Activated effector memory CD4-positive, alpha-beta T cell treated with Interleukin-2 at 50 U/mL for 16 hours (primary cell): ENCODE measurements around the gene CENPA.

Experiments
- DNase-seq: peaks from one replicate; pipeline ENCODE4 v3.0.0-alpha.2; 2020

The CENPA gene

DNA sequence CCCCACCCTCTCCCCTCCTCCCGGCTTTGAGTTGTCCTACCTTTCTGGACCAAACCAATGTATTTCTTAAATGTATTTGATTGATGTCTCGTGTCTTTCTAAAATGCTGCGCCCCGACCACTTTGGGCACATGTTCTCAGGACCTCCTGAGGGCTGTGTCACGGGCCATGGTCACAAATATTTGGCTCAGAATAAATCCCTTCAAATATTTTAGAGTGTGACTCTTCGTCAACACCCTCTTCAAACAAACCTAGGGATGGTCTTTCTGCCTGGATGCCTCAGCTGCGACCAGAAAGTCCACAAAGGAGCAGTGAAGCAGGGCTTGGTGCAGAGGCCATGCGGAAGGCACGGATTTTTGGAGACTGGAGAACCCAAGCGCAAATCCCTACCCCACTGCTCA is 22.8 kb upstream of the CENPA start:
- no peak for DNase-seq

DNA sequence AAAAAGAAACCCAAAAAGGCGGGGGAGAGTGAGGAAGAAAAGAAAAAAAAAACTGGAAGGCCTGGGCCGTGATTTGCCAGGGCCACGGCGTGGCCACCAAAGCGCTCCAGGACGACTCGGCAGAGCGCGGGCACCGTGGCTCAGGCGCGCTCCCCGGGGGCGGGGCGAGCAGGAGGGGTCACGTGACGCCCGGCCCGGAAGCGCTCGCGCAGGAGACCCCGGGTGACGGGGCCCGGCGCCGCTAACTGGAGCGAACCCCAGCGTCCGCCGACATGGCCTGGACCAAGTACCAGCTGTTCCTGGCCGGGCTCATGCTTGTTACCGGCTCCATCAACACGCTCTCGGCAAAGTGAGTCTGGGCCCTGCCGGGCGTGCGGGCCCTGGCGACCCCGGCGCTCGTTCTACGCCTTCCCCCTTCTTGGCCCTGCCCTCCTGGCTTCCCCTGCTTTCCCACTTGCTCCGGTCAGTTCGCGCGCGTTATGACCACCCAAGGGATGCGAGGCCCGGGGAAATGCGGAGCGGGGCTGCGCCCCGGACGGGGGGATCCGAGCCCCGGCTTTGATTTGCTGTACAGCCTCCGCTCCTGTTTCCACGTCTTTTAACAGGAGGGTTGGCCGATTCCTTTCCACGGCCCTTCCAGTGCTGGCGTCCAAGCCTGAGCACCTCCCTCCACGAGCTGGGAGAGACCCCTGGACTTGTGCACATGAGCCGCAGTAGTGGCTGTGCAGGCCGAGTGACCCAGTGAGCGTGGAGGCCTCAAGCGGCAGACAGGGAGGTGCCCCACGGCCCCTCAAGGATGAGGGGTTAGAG is 21.6 kb upstream of the CENPA start, which contains the start of gene SLC35F6:
SLC35F6 (plus strand) TSS at position 207 of the 810 bp plus-strand sequence; CDS start at position 273, 66 bp downstream.
- peak; percentile 79 for DNase-seq

DNA sequence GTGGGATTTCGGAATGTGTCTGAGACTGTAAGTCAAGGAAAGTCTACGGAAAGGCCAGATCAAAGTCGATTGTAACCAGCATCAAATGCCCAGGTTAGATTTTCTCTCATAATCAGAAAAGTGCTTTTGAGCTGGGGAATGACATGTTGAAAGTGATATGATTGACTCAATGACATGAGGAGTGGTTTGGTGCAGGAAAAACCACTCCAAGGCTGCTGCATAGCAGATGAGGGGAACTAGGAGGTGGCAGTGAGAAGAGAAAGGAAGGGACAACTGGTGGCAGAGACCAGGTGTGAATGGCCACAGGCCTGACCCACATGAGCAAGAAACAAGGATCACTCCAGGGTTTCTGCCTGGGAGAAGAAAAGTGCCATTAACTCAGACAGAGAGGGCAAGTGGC is 20.9 kb upstream of the CENPA start:
- no peak for DNase-seq

DNA sequence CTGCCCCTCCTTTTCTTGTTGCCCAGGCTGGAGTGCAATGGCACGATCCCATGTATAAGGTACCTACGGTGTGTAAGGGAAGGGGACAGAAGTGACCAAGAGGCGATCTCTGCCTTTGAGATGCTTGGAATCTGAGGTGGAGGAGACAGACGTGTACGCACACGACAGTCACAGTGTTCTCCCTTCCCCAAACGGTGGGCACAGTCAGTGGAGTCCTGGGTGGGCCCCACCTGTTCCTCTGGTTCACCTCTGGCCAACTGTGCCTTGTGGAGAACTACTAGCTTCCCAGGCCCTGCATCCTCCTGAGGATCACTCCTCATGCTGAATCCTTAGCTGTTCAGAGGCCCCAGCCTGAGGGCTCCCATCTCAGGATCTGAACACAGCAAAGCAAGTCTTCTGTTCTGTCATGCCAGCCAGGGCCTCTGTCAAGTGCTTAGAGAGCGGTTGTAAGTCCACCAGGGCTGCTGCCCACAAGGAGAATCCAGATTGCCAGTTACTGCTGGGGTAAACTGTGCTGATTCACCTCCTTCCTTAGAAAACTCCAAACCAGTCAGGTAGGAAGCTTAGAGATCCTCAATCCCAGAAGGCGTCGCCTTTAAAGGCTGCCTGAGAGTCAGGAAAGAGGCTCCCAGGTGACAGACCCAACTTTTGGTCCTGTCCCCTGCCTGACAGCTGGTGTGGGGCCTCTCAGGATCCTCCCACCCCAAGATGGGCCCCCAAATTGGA is 20.2 kb upstream of the CENPA start:
- DNase-seq = no peak

DNA sequence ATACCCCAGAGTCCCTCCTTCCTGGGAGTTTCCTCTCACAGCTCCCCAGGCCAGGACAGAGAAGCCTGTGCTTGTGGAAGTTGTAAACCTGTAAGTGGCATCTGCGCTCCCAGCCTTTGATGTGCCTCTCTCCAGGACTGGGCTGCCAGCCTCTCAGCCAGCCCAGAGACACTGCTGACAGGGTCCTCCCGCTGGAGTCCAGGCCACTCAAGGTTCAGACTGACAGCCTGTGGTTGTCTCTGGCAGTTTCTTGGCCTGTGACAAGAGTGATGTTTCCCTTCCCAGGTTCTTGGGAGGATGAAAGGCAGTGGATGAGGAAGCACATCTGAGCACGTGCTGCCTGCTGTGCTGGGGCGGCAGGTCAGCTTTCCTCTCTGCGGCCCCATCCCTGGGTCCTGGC is 18.7 kb upstream of the CENPA start:
- no peak for DNase-seq

DNA sequence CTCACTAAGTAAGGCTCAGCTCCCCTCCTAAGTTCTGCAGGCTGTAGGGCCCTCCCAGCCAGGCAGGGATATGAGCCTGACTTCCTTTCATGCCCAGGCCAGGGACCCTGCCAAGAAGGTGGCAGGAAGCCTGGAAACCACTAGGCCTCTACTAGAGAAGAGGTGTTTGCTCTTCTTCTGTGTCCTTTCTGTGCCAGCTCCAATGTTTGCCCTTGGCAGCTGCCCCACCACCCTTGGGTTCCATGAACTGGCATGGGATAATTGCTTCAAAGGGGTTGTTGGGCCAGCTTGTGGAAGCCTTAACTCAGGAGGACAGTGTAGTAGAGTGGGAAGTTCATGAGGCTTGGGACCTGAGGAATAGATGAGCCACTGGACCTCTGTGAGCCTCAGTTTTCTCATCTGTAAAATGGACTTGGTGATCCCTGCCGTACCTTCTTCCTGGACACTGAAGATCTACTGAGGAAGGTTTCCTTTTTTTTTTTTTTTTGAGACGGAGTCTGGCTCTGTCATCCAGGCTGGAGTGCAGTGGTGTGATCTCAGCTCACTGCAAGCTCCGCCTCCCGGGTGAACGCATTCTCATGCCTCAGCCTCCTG is 17.9 kb upstream of the CENPA start:
- no peak for DNase-seq

DNA sequence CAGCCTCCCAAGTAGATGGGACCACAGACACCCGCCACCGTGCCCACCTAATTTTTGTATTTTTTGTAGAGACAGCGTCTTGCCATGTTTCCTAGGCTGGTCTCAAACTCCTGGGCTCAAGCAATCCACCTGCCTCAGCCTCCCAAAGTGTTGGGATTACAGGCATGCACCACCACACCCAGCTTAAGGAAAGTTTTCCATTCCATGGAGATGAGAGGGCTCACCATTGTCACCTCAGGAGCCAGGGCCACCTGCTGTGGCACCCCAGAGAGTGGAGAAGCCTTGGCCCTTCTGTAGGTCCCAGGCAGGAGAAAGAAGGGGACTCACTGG is 17.1 kb upstream of the CENPA start:
- no peak for DNase-seq

DNA sequence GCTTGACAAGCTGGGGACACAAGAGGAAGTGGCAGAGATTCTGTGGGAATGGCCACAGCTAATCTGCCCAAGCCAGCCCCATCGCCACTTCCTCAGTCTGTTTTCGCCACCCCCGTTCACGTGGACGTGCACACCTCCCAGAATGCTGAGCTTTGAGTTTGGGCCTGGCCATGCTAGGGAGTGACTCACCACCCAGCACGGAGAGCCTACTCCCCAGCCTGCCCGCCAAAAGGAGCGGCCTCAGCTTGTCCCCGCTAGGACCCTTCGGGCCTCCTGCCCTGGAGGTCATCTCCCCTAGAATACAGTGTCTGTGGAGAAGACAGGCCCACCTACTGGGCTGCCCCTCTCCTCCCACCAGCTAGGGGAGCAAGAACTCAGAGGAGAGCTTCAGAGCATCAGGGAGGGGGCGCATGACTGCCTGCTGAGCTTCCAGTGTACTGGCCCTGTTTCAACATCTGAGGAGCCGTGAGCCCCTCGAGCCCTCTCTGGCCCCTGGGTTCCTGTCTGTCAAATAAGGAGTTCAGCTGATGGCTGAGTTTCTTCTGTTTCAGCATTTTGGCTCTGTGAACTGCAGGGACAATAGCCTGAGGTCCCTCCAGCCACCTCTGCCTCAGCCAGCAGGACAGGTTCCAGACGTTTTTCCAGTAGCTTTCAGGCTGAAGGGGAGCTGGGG is 16.6 kb upstream of the CENPA start:
- DNase-seq = peak; percentile 4

DNA sequence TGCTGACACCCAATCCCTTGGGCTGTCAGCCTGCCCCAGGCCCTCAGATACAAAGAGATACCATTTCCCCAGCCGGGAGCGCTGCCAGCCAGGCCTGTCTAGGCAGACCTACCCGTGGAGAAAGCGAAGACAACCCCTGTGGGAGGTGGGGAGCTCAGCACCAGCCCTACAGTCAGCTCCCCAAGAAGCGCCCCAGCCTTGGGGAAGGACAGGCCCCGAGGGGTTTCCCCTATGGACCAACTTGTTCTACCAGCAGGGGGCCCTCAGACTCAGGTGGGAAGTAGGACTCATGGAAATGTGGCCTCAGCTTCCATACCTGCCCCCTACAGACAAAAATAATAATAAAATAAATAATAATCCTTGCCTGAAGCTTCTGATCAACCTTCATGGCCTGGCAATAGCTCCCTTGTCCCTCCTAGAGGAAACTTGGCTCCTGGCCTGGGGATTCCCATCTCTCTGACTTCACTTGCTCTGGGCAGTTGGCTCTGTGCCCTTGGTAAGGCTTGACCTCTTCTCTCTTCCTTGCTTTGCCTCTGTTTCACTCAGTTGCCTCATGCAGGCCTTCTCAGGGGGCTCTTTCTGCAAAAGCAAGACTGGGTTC is 14.8 kb upstream of the CENPA start:
- DNase-seq = no peak

DNA sequence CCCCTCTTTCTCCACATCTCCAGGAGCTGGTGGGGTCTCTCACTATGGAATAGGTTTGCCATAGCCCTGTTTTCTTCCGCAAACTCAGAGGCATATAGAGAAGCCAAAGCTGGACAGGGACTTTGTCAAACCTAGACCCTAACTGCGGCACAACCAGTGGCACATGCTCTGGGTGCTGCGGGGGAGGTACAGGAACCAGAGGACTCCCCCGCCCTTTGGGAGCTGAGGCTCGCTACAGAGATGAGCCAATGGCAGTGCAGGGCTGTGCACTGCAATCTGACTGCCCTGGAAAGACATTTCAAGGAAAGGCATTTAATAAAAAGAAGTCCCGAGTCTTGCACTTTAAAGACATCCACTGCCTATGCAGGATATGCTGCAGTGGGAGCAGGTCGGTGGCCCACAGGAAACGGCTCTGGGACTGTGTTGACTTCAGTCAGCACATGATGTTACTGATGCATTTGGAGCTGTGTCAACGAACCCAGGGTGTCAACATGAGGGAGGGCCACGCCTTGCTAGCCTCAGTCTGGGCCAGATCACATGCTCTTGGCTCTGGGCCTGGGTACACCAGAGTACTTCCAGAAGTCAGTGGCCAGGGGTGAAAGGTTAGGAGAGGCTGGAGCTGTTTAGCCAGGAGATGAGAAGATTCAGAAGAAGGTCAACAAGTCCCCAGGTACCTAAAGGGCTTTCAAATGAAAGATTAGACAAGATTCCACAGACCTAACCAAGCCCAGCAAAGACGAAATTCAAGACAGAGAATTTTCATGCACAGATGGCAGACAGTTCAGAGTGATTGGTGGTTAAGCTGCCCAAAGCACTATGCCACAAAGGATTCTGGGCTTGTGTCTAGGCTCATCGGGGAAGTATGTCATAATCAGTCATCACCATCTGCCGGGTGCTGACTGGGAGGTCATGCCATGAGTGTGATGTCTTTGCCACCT is 13.5 kb upstream of the CENPA start:
- DNase-seq = peak; percentile 13

DNA sequence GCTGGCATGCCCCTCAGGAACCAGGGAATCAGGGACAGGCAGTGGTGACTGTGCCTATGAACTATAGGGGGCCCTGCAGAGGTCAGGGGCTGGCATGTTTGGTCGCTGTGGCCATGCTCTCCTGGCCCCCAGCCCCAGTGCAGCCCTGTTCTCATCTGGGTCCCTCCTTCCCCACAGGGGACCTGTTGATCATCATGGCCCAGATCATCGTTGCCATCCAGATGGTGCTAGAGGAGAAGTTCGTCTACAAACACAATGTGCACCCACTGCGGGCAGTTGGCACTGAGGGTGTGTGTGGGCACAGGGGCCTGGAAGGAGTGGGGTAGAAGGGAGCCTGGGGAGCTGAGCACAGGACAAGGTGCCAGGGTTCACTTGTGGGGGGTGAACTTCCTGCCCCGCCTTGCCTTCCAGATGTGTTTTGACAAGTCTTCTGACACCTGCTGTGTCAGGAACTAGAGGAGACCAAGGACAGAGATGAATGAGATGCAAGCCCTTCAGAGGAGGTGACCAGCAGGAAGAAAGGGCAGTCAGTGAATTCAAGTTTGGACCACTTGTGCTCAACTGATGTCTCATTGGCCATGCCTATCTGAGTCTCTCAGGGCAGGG is 9.6 kb upstream of the CENPA start:
- DNase-seq = no peak

DNA sequence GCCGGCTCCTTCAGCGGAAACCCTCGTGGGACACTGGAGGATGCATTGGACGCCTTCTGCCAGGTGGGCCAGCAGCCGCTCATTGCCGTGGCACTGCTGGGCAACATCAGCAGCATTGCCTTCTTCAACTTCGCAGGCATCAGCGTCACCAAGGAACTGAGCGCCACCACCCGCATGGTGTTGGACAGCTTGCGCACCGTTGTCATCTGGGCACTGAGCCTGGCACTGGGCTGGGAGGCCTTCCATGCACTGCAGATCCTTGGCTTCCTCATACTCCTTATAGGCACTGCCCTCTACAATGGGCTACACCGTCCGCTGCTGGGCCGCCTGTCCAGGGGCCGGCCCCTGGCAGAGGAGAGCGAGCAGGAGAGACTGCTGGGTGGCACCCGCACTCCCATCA is 7.8 kb upstream of the CENPA start:
- DNase-seq = no peak

DNA sequence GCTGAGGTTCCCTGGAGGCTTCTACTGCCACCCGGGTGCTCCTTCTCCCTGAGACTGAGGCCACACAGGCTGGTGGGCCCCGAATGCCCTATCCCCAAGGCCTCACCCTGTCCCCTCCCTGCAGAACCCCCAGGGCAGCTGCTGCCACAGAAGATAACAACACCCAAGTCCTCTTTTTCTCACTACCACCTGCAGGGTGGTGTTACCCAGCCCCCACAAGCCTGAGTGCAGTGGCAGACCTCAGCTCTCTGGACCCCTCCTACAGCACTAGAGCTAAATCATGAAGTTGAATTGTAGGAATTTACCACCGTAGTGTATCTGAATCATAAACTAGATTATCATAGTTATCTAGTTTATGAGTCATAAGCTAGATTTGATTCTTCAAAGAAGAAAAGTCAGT is 7.3 kb upstream of the CENPA start:
- no peak for DNase-seq

DNA sequence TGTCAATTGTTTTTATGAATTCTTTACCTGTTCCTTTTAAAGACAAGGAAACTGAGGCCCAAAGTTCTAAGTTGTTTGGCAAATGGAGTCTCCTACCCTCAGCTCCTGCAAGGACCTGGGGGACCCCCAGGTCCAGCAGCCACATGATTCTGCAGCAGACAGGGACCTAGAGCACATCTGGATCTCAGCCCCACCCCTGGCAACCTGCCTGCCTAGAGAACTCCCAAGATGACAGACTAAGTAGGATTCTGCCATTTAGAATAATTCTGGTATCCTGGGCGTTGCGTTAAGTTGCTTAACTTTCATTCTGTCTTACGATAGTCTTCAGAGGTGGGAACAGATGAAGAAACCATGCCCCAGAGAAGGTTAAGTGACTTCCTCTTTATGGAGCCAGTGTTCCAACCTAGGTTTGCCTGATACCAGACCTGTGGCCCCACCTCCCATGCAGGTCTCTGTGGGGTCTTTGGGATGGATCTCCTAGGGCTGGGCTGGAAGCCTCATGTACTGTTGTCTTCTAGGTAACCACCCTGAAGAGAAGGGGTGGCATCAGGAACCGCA is 5.6 kb upstream of the CENPA start:
- no peak for DNase-seq

DNA sequence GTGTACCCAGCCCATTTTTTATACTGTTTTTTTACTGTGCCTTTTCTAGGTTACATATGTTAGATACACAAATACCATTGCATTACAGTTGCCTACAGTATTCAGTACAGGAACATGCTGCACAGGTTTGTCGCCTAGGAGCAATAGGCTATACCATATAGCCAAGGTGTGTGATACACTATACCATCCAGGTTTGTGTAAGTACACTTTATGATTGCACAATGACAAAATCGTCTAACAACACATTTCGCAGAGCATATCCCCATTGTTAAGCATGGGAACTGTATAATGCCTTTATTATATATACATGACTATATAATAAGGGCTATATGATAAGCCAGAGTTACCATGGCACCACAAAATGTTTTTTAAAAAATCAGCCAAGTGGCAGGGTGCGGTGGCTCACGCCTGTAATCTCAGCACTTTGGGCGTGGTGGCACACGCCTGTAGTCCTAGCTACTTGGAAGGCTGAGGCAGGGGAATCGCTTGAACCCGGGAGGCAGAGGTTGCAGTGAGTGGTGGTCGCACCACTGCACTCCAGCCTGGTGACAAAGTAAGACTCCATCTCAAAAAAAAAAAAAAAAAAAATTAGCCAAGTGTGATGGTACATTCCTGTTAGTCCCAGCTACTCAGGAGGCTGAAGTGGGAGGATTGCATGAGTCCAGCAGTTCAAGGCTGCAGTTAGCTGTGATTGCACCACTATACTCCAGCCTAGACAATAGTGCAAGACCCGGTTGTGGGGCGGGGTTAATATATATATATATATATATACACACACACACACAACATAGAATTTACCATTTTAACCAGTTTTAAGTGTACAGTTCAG is 2.8 kb upstream of the CENPA start:
- no peak for DNase-seq

DNA sequence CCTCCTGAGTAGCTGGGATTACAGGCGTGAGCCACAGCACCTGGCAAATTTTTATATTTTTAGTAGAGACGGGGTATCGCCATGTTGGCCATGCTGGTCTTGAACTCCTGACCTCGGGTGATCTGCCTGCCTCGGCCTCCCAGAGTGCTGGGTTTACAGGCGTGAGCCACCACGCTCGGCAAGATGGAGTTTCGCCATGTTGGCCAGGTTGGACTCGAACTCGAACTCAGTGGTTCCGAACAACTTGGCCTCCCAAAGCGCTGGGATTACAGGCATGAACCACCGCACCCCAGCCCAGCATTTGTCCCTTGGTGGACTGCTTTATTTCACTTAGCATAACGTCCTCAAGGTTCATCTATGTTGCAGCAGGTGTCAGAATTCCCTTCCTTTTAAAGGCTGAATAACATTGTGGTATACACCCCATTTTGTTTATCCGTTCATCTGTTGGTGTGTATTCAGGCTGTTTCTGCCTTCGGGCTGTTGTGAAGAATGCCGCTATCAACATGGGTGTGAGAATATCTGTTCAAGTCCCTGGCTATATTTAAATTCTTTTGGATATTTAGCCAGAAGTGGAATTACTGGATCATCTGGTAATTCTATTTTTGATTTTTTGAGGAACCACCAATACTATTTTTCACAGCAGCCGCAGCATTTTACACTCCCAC is 1.2 kb upstream of the CENPA start:
- DNase-seq = no peak

DNA sequence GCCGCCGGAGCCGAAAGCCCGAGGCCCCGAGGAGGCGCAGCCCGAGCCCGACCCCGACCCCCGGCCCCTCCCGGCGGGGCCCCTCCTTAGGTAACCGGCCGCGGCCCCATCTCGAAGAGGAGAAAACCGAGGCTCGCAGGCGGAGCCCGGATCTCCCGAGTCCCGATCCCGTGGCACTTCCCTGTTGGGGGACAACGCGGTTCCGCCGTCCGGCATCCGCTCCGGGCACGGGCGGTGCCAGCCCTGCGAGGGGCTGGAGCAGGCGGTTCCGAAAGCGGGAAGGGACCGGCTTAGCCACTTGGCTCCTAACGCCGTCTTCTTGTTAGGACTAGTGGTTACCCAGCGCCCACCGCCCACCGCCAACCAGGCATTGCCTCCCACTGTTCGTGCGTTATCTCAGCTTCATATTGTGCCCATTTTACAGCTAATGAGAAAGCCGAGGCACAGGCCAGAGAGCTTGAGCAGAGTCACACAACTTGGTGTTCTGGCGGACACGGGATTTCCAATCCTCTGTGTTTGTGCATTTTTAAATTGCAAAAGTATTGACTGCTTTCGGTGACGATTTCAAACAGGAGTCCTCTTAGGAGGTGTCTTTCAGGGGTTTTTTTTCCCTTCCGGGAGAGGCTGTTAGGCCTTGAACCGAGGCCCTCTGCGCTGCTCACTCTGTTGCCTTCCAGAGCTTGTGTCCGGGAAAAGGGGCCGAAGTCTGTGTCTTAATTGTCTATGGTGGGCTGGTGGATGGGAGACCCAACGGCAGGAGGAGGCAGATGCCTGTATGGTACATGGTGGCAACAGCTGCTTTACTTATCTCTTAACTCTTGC is 562 bp downstream of the CENPA start:
- peak; percentile 7 for DNase-seq

DNA sequence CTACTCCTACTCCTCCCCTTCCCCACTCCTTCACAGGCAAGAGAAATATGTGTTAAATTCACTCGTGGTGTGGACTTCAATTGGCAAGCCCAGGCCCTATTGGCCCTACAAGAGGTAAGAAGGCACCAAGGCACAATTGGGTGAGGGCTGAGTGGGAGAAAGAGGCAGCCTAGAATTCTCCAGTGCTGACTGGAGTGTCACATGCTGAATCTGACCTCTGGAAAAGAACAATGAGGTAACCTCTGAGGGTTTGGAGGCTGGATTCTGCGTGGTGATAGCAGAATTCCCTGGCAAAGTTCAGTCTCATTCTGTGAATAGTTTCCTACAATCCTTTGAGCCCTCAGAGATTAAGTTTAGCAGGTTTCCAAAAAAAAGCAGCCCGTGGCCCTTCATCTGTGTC is 6.9 kb downstream of the CENPA start:
- DNase-seq = no peak

DNA sequence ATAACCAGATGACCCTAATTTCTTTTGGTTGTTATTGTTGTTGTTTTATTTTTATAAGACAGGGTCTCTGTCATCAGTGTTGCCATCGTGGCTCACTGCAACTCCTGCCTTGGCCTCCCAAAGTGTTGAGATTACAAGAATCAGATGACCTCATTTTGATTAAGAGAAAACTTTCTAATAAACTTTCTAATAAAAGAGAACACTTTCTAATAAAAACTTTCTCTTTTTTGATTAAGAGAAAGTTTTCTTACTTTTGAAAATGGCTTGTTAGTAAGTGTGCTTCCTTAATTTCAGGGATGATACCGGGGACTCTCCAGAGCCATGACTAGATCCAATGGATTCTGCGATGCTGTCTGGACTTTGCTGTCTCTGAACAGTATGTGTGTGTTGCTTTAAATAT is 7.7 kb downstream of the CENPA start:
- no peak for DNase-seq
